Tibial artery (tissue), 4 donors: ENCODE measurements around the gene LARGE1.

Source experiments
- DNase-seq, 2 donors: peaks; one replicate each; pipeline ENCODE4 v3.0.0-alpha.2; 2019
- H3K27ac ChIP-seq, 2 donors: fragments of 200-600 bp; sonication (generic) in 1 of 2; 1 replicate in 1 of 2; 2 replicates in 1 of 2; pipeline ENCODE4 v1.5.1; 2018 to 2019; ENCODE audit warnings: mild to moderate bottlenecking in 1 of 2
- H3K27me3 ChIP-seq, 2 donors: fragments of 200-600 bp; sonication (generic) in 1 of 2; one replicate each; pipeline versions ENCODE4 v1.5.1 to v1.6.0; 2016 to 2019
- H3K36me3 ChIP-seq, 3 donors: fragments of 200-600 bp; sonication (generic) in 2 of 3; one replicate each; pipeline ENCODE4 v1.5.1; 2016 to 2019; ENCODE audit warnings: mild to moderate bottlenecking in 2 of 3
- H3K4me1 ChIP-seq, 4 donors: fragments of 200-600 bp; sonication (generic) in 2 of 4; 1 replicate in 3 of 4; 2 replicates in 1 of 4; pipeline ENCODE4 v1.5.1; 2016 to 2019
- H3K4me3 ChIP-seq, 2 donors: fragments of 200-600 bp; sonication (generic) in 1 of 2; 1 replicate in 1 of 2; 2 replicates in 1 of 2; pipeline ENCODE4 v1.5.1; 2018 to 2019; ENCODE audit warnings: mild to moderate bottlenecking in 2 of 2
- H3K9me3 ChIP-seq, 3 donors: fragments of 200-600 bp; sonication (generic) in 1 of 3; one replicate each; pipeline ENCODE4 v1.5.1; 2016 to 2019
- CTCF ChIP-seq, 2 experiments: fragments of 200-600 bp in 1 of 2; fragments of 450-650 bp in 1 of 2; IDR thresholded peaks; one replicate each; pipeline ENCODE4 v1.5.1; 2017 to 2019; ENCODE audit warnings: antibody characterized with exemption in 2 of 2, mild to moderate bottlenecking in 1 of 2, moderate library complexity in 1 of 2
- intact Hi-C: fragments of 100-400 bp; cut with DNase I; formaldehyde crosslinking; loops from one replicate; pipeline ENCODE4 v1.15.0; 2023; ENCODE audit warnings: low total_unique reads

LARGE1 gene

DNA sequence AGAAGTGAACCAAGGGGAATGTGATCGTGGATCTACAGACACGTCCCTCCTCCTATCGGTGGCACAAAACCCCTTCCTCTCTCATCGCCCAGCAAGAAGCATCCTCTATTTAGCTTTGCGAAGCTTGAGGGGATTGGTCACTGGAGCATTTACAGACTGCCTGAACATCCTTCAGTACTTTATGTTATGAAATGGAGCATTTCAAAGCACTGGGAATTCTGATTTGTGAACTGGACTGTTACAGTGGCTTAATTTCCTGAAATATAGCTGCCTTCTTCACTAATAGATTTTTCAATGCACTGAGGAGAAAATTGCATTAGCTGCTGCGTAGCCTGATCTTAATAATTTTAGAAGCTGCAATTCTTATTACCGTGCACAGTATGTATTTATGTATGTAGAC lies 344.5 kb downstream of the LARGE1 start:
- no peak for TF ChIP-seq CTCF (IDR thresholded peaks at IDR 0.05)
- Histone ChIP-seq H3K27ac (no peak overlapping the region), H3K36me3 (no peaks in the 10 kb centered on the region), H3K9me3 (no peaks in the 10 kb centered on the region), H3K27me3 (no peaks in the 10 kb centered on the region), H3K4me1 (no peaks in the 10 kb centered on the region), H3K4me3 (no peak overlapping the region)
- no peak for DNase-seq
- intact Hi-C loops: loop anchor here (5.0 kb wide), 1 partner anchor 53 kb away; no protein-coding TSS in a partner anchor

GRCh38 chr22:33575041-33575440 lies 345.2 kb downstream of the LARGE1 start:
- TF ChIP-seq CTCF (IDR thresholded peaks at IDR 0.05): no peak
- Histone ChIP-seq H3K27ac (no peak overlapping the region), H3K27me3 (no peaks in the 10 kb centered on the region), H3K36me3 (no peaks in the 10 kb centered on the region), H3K4me1 (no peaks in the 10 kb centered on the region), H3K9me3 (no peaks in the 10 kb centered on the region), H3K4me3 (no peak overlapping the region)
- intact Hi-C loops: loop anchor here (5.0 kb wide), 1 partner anchor 53 kb away; no protein-coding TSS in a partner anchor
- DNase-seq: no peak

GRCh38 chr22:33573479-33573878 lies 346.8 kb downstream of the LARGE1 start:
- intact Hi-C loops: no loop called here
- DNase-seq: no peak
- no peaks in the 10 kb centered on the region for H3K36me3 ChIP-seq
- no peaks in the 10 kb centered on the region for H3K9me3 ChIP-seq
- TF ChIP-seq CTCF (IDR thresholded peaks at IDR 0.05): no peak
- H3K4me3 ChIP-seq: no peak overlapping the region
- H3K27ac ChIP-seq: no peak overlapping the region
- no peaks in the 10 kb centered on the region for H3K27me3 ChIP-seq
- H3K4me1 ChIP-seq: no peaks in the 10 kb centered on the region

DNA sequence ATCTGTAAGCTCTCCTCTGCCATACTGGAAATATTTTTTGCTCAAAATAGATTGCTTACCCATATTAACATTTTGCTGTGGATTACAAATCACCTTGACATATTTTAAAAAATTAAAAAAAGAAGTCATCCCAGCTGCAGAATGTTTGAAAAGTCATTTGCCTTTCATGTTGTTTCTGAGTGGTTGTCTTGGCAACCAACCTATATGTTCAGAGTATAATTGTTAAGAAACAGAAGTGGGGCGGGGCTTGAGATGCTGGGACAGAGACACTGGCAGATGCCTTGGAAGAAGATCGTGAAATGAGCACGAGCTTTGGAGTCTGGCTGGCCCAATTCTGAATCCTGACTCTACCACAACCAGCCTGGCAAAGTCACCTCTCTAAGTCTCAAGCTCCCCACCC lies 348.2 kb downstream of the LARGE1 start:
- Histone ChIP-seq H3K4me3 (no peak overlapping the region), H3K27me3 (no peaks in the 10 kb centered on the region), H3K9me3 (no peaks in the 10 kb centered on the region), H3K36me3 (no peaks in the 10 kb centered on the region), H3K4me1 (no peaks in the 10 kb centered on the region), H3K27ac (no peak overlapping the region)
- no peak for DNase-seq
- intact Hi-C loops: no loop called here
- TF ChIP-seq CTCF (IDR thresholded peaks at IDR 0.05): no peak

DNA sequence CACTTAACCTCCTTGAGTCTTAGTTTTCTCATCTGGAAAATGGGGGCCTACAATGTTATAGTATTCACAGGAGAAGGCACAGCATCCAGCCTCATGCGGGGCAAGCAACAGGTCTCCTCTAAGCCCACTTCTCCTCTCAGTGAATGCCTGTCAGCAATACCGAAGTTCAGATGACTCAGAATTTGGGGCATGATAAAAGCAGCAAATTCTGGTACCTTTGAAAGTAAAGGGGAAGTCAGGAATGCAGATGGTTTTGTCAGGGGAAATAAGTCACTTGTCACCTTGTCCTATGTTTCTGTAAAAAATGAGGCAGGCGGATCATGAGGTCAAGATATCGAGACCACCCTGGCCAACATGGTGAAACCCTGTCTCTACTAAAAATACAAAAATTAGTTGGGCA lies 350.2 kb downstream of the LARGE1 start:
- TF ChIP-seq CTCF (IDR thresholded peaks at IDR 0.05): no peak
- Histone ChIP-seq H3K27me3 (no peaks in the 10 kb centered on the region), H3K9me3 (no peaks in the 10 kb centered on the region), H3K27ac (no peak overlapping the region), H3K4me3 (no peak overlapping the region), H3K4me1 (no peaks in the 10 kb centered on the region), H3K36me3 (no peaks in the 10 kb centered on the region)
- intact Hi-C loops: no loop called here
- DNase-seq: no peak

- H3K27ac ChIP-seq: no peak overlapping the region
- TF ChIP-seq CTCF (IDR thresholded peaks at IDR 0.05): no peak
- no peaks in the 10 kb centered on the region for H3K9me3 ChIP-seq
- intact Hi-C loops: no loop called here
- no peak for DNase-seq
- no peaks in the 10 kb centered on the region for H3K4me1 ChIP-seq
- peaks cover 0 to 2% (median 0%) of the 10 kb centered on the region in 3 donors for H3K36me3 ChIP-seq
- no peak overlapping the region for H3K4me3 ChIP-seq
- H3K27me3 ChIP-seq: no peaks in the 10 kb centered on the region
Measured at GRCh38 chr22:33569559-33569958, 350.7 kb downstream of the LARGE1 start.
